ENCODE data around the gene GREB1.

GREB1 gene

GRCh38 chr2:11687736-11688135 is 153.9 kb downstream of the GREB1 start:
- DNase-seq, result no peak

- DNase-seq, result peak; percentile 34
Observed at GRCh38 chr2:11688222-11689069, 154.6 kb downstream of the GREB1 start.

- DNase-seq, result no peak
Observed at GRCh38 chr2:11691076-11691660, 157.3 kb downstream of the GREB1 start.

Data from SIG-M5 (cell line).